Neutrophil (primary cell): Measurements from ENCODE around the gene TRIM8.

Source experiments
- H3K27ac ChIP-seq: fragments of 200-600 bp; sonication (generic); 2 replicates; pipeline ENCODE4 v1.5.1; 2016; ENCODE audit warnings: mild to moderate bottlenecking, moderate library complexity
- H3K27me3 ChIP-seq: fragments of 200-600 bp; sonication (generic); 2 replicates; pipeline ENCODE4 v1.6.0; 2016; ENCODE audit warnings: mild to moderate bottlenecking
- H3K36me3 ChIP-seq: fragments of 200-600 bp; sonication (generic); 2 replicates; pipeline ENCODE4 v1.5.1; 2017
- H3K4me1 ChIP-seq, 2 experiments: fragments of 200-600 bp in 1 of 2; sonication (generic) in 1 of 2; 1 replicate in 1 of 2; 2 replicates in 1 of 2; pipeline versions ENCODE4 v1.5.1 to v1.6.1; 2013 to 2016; ENCODE audit warnings: low read depth in 1 of 2, low read length in 1 of 2, mild to moderate bottlenecking in 1 of 2, moderate library complexity in 1 of 2; ENCODE audit not compliant: control insufficient read depth in 1 of 2, insufficient read depth in 1 of 2
- H3K4me3 ChIP-seq, 2 experiments: fragments of 200-600 bp in 1 of 2; sonication (generic) in 1 of 2; 1 replicate in 1 of 2; 2 replicates in 1 of 2; pipeline ENCODE4 v1.5.1; 2013 to 2016; ENCODE audit warnings: low read depth in 1 of 2, low read length in 1 of 2, mild to moderate bottlenecking in 1 of 2, moderate library complexity in 1 of 2
- H3K9me3 ChIP-seq: fragments of 200-600 bp; sonication (generic); 2 replicates; pipeline ENCODE4 v1.5.1; 2016
- CTCF ChIP-seq: fragments of 200-600 bp; sonication (generic); IDR thresholded peaks from 2 replicates; pipeline ENCODE4 v1.5.1; 2016; ENCODE audit warnings: antibody characterized with exemption

Gene TRIM8

GRCh38 chr10:102698894-102699293, 54.6 kb downstream of the TRIM8 start:
- Histone ChIP-seq H3K27me3 (no peaks in the 10 kb centered on the region), H3K9me3 (no peaks in the 10 kb centered on the region), H3K36me3 (peaks cover 13% of the 10 kb centered on the region), H3K27ac (no peak overlapping the region), H3K4me3 (no peak overlapping the region), H3K4me1 (peaks cover 0 to 4% of the 10 kb centered on the region in 2 experiments)
- TF ChIP-seq CTCF, result no peak

GRCh38 chr10:102701272-102701671, 57.0 kb downstream of the TRIM8 start:
- H3K27me3 ChIP-seq, result no peaks in the 10 kb centered on the region
- TF ChIP-seq CTCF, result no peak
- no peaks in the 10 kb centered on the region for H3K9me3 ChIP-seq
- H3K4me3 ChIP-seq, result no peak overlapping the region
- peaks cover 13% of the 10 kb centered on the region for H3K36me3 ChIP-seq
- H3K4me1 ChIP-seq, result peaks cover 0 to 4% of the 10 kb centered on the region in 2 experiments
- H3K27ac ChIP-seq, result no peak overlapping the region

- peaks cover 13% of the 10 kb centered on the region for H3K36me3 ChIP-seq
- no peaks in the 10 kb centered on the region for H3K9me3 ChIP-seq
- H3K4me3 ChIP-seq, result no peak overlapping the region
- H3K4me1 ChIP-seq, result peaks cover 0 to 1% of the 10 kb centered on the region in 2 experiments
- no peak overlapping the region for H3K27ac ChIP-seq
- no peaks in the 10 kb centered on the region for H3K27me3 ChIP-seq
- TF ChIP-seq CTCF, result no peak
These were observed 57.5 kb downstream of the TRIM8 start for GRCh38 chr10:102701796-102702195.

GRCh38 chr10:102702742-102703141, 58.5 kb downstream of the TRIM8 start:
- no peaks in the 10 kb centered on the region for H3K27me3 ChIP-seq
- H3K36me3 ChIP-seq, result peaks cover 13% of the 10 kb centered on the region
- H3K27ac ChIP-seq, result no peak overlapping the region
- no peak overlapping the region for H3K4me3 ChIP-seq
- no peak for TF ChIP-seq CTCF
- no peaks in the 10 kb centered on the region for H3K9me3 ChIP-seq
- H3K4me1 ChIP-seq, result no peaks in the 10 kb centered on the region

GRCh38 chr10:102704915-102705314, 60.6 kb downstream of the TRIM8 start:
- Histone ChIP-seq H3K4me1 (no peaks in the 10 kb centered on the region), H3K36me3 (no peaks in the 10 kb centered on the region), H3K4me3 (no peak overlapping the region), H3K9me3 (no peaks in the 10 kb centered on the region), H3K27ac (no peak overlapping the region), H3K27me3 (no peaks in the 10 kb centered on the region)
- no peak for TF ChIP-seq CTCF

- Histone ChIP-seq H3K27me3 (no peaks in the 10 kb centered on the region), H3K27ac (no peak overlapping the region), H3K4me1 (no peaks in the 10 kb centered on the region), H3K36me3 (no peaks in the 10 kb centered on the region), H3K4me3 (no peak overlapping the region), H3K9me3 (no peaks in the 10 kb centered on the region)
- no peak for TF ChIP-seq CTCF
These were observed 61.3 kb downstream of the TRIM8 start for GRCh38 chr10:102705531-102705930.
